Neutrophil (primary cell): ENCODE results near the gene THRB.

Source experiments
- H3K27ac ChIP-seq: fragments of 200-600 bp; sonication (generic); 2 replicates; pipeline ENCODE4 v1.5.1; 2016; ENCODE audit warnings: mild to moderate bottlenecking, moderate library complexity
- H3K27me3 ChIP-seq: fragments of 200-600 bp; sonication (generic); 2 replicates; pipeline ENCODE4 v1.6.0; 2016; ENCODE audit warnings: mild to moderate bottlenecking
- H3K36me3 ChIP-seq: fragments of 200-600 bp; sonication (generic); 2 replicates; pipeline ENCODE4 v1.5.1; 2017
- H3K4me1 ChIP-seq, 2 experiments: fragments of 200-600 bp in 1 of 2; sonication (generic) in 1 of 2; 1 replicate in 1 of 2; 2 replicates in 1 of 2; pipeline versions ENCODE4 v1.5.1 to v1.6.1; 2013 to 2016; ENCODE audit warnings: low read depth in 1 of 2, low read length in 1 of 2, mild to moderate bottlenecking in 1 of 2, moderate library complexity in 1 of 2; ENCODE audit not compliant: control insufficient read depth in 1 of 2, insufficient read depth in 1 of 2
- H3K4me3 ChIP-seq, 2 experiments: fragments of 200-600 bp in 1 of 2; sonication (generic) in 1 of 2; 1 replicate in 1 of 2; 2 replicates in 1 of 2; pipeline ENCODE4 v1.5.1; 2013 to 2016; ENCODE audit warnings: low read depth in 1 of 2, low read length in 1 of 2, mild to moderate bottlenecking in 1 of 2, moderate library complexity in 1 of 2
- H3K9me3 ChIP-seq: fragments of 200-600 bp; sonication (generic); 2 replicates; pipeline ENCODE4 v1.5.1; 2016
- CTCF ChIP-seq: fragments of 200-600 bp; sonication (generic); IDR thresholded peaks from 2 replicates; pipeline ENCODE4 v1.5.1; 2016; ENCODE audit warnings: antibody characterized with exemption

THRB gene

DNA sequence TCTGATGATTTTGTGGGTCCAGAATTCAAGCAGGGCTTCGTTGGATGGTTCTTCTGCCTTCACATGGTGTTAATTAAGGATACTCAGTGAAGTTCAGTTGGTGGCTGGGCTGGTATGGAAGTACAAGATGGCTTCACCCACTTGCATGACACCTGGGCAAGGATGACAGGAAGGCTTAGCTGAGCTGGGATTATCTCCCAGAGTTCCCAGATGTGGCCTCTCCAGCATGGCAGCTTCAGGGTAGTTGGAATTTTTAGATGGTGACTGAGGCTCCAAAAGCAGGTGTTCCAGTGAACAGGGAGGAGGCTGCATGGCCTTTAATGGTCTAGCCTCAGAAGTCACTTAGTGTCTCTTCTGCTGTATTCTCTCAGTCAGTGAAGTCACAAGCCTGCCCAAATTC is 135.5 kb downstream of the THRB start:
- Histone ChIP-seq H3K4me1 (no peaks in the 10 kb centered on the region), H3K27me3 (no peaks in the 10 kb centered on the region), H3K4me3 (no peak overlapping the region), H3K36me3 (no peaks in the 10 kb centered on the region), H3K9me3 (no peaks in the 10 kb centered on the region), H3K27ac (no peak overlapping the region)
- no peak for TF ChIP-seq CTCF

- H3K27me3 ChIP-seq: no peaks in the 10 kb centered on the region
- no peak overlapping the region for H3K27ac ChIP-seq
- no peak for TF ChIP-seq CTCF
Observed at GRCh38 chr3:24357635-24358034, 137.0 kb downstream of the THRB start.

GRCh38 chr3:24355806-24356205 is 138.8 kb downstream of the THRB start:
- no peak overlapping the region for H3K27ac ChIP-seq
- no peaks in the 10 kb centered on the region for H3K9me3 ChIP-seq
- no peaks in the 10 kb centered on the region for H3K4me1 ChIP-seq
- H3K36me3 ChIP-seq: no peaks in the 10 kb centered on the region
- no peak for TF ChIP-seq CTCF
- no peak overlapping the region for H3K4me3 ChIP-seq
- no peaks in the 10 kb centered on the region for H3K27me3 ChIP-seq

More at GRCh38 chr3:24357635-24358034, 137.0 kb downstream of the THRB start:
- Histone ChIP-seq H3K4me1 (no peaks in the 10 kb centered on the region), H3K4me3 (no peak overlapping the region), H3K9me3 (no peaks in the 10 kb centered on the region), H3K36me3 (no peaks in the 10 kb centered on the region)

DNA sequence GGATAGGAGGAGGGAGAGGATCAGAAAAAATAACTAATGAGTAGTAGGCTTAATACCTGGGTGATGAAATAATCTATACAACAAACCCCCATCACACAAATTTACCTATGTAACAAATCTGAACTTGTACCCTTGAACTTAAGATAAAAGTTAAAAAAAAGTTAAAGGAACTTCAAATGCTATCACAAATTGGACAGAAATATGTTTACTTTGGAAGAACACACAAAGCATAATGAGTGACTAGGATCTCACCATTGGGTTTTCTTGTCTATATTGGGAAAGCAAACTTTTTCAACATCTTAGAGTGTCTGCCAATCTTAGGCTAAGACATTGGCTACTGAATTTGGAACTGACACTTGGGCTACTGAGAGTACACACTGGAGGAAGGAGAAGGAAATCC is 140.4 kb downstream of the THRB start:
- Histone ChIP-seq H3K9me3 (no peaks in the 10 kb centered on the region), H3K36me3 (no peaks in the 10 kb centered on the region), H3K27ac (no peak overlapping the region), H3K4me3 (no peak overlapping the region), H3K4me1 (no peaks in the 10 kb centered on the region), H3K27me3 (no peaks in the 10 kb centered on the region)
- TF ChIP-seq CTCF: no peak

GRCh38 chr3:24352893-24353553 is 141.6 kb downstream of the THRB start:
- Histone ChIP-seq H3K27ac (no peak overlapping the region), H3K4me1 (no peaks in the 10 kb centered on the region), H3K9me3 (no peaks in the 10 kb centered on the region), H3K36me3 (no peaks in the 10 kb centered on the region), H3K4me3 (no peak overlapping the region), H3K27me3 (no peaks in the 10 kb centered on the region)
- no peak for TF ChIP-seq CTCF
